HEK293 (cell line): Measurements from ENCODE around the gene HMGN4.

Source experiments
- TCF7L2 ChIP-seq: IDR thresholded peaks from 2 replicates; pipeline ENCODE4 v1.6.1; 2011; ENCODE audit warnings: low read depth, mild to moderate bottlenecking, inconsistent platforms, low read length, moderate library complexity, borderline replicate concordance
- ZBTB7A ChIP-seq: fragments of 450-650 bp; formaldehyde crosslinking; IDR thresholded peaks from 2 replicates; pipeline ENCODE4 v1.5.1; 2016; ENCODE audit warnings: low read depth, missing biosample characterization, missing genetic modification characterization
- ZNF114 ChIP-seq: fragments of 450-650 bp; formaldehyde crosslinking; IDR thresholded peaks from 2 replicates; pipeline ENCODE4 v1.5.0; 2017; ENCODE audit warnings: missing biosample characterization, missing genetic modification characterization
- ZNF449 ChIP-seq: fragments of 450-650 bp; formaldehyde crosslinking; IDR thresholded peaks from 2 replicates; pipeline ENCODE4 v1.5.1; 2017; ENCODE audit warnings: missing biosample characterization, mild to moderate bottlenecking, missing genetic modification characterization, moderate library complexity
- ZNF561 ChIP-seq: fragments of 450-650 bp; IDR thresholded peaks from 2 replicates; pipeline ENCODE4 v1.5.1; 2018; ENCODE audit warnings: missing biosample characterization, missing genetic modification characterization, borderline replicate concordance
- ZNF624 ChIP-seq: fragments of 450-650 bp; formaldehyde crosslinking; IDR thresholded peaks from 2 replicates; pipeline ENCODE4 v1.5.1; 2017; ENCODE audit warnings: missing biosample characterization, missing genetic modification characterization
- TF ChIP-seq, protein P1 (sequence below): fragments of 450-650 bp; formaldehyde crosslinking; IDR thresholded peaks from 2 replicates; pipeline ENCODE4 v1.5.1; 2016; ENCODE audit warnings: missing biosample characterization, missing genetic modification characterization
- TF ChIP-seq, protein P2 (sequence below): fragments of 450-650 bp; formaldehyde crosslinking; IDR thresholded peaks from 2 replicates; pipeline ENCODE4 v1.5.1; 2016; ENCODE audit warnings: missing biosample characterization, missing genetic modification characterization, low read depth

DNA sequence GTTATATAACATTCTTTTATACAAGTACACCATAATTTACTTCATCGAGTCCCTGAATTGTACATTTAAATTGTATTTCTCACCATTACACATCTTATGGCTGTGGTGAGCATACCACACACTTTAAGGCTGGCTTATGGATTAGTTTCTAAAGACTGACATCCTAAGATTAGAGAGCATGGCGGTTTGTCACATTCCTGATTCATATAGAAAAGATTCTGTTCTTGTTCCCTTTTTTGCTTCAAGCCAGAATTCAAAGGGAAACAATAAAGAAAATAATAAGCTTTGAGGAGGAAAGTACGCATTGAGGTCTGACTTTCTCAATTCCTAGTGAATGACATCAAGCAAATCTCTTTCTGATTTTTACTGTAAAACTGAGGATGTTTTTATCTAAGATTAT is 35.5 kb upstream of the HMGN4 start:
- TF ChIP-seq, protein P1, sequence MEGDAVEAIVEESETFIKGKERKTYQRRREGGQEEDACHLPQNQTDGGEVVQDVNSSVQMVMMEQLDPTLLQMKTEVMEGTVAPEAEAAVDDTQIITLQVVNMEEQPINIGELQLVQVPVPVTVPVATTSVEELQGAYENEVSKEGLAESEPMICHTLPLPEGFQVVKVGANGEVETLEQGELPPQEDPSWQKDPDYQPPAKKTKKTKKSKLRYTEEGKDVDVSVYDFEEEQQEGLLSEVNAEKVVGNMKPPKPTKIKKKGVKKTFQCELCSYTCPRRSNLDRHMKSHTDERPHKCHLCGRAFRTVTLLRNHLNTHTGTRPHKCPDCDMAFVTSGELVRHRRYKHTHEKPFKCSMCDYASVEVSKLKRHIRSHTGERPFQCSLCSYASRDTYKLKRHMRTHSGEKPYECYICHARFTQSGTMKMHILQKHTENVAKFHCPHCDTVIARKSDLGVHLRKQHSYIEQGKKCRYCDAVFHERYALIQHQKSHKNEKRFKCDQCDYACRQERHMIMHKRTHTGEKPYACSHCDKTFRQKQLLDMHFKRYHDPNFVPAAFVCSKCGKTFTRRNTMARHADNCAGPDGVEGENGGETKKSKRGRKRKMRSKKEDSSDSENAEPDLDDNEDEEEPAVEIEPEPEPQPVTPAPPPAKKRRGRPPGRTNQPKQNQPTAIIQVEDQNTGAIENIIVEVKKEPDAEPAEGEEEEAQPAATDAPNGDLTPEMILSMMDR (tag by site-specific recombination): no peak
- TF ChIP-seq ZBTB7A (no peak), ZNF449 (tag by site-specific recombination) (no peak), ZNF114 (tag by site-specific recombination) (no peak), TCF7L2 (no peak), ZNF561 (tag by site-specific recombination) (no peak), ZNF624 (tag by site-specific recombination) (no peak)
- TF ChIP-seq, protein P2, sequence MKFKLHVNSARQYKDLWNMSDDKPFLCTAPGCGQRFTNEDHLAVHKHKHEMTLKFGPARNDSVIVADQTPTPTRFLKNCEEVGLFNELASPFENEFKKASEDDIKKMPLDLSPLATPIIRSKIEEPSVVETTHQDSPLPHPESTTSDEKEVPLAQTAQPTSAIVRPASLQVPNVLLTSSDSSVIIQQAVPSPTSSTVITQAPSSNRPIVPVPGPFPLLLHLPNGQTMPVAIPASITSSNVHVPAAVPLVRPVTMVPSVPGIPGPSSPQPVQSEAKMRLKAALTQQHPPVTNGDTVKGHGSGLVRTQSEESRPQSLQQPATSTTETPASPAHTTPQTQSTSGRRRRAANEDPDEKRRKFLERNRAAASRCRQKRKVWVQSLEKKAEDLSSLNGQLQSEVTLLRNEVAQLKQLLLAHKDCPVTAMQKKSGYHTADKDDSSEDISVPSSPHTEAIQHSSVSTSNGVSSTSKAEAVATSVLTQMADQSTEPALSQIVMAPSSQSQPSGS (tag by site-specific recombination): no peak
